ENCODE results near the gene RHOG.

DNA sequence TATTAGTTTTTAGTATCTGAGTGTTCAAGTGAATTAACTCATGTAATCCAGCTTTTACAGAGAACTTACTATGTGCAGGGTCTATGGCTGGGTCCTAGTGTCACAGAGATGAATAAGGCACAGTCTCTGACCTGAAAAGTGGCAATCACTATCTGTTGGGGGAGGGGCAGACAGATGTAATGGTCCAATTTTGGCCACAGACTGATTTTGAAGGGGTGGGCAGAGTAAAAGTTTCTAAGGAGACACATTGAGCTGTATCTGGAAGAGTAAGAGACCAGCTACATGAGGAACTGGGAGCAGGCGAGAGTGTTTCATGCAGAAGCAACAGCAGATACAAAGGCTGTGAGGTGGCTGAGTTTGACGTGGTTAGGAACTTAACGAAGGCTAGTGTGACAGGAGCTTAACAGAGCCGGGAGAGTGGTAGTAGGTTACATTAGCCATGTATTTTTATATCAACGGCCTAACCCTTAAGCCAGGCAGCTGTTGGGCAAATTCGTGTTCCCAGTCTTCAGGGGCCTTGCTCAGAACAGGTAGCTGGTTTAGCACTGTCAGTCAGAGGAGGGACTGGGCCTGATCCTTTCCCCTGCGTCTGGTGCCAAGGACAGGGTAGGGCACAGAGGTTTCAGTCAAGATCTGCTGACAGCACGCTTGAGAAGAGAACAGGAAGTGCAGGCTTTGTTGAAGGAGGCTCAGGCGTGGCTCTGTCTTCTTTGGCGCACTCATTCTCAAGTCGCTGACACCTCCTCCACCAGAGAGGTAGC is 13.3 kb upstream of the RHOG start:
- TF ChIP-seq, protein P1, sequence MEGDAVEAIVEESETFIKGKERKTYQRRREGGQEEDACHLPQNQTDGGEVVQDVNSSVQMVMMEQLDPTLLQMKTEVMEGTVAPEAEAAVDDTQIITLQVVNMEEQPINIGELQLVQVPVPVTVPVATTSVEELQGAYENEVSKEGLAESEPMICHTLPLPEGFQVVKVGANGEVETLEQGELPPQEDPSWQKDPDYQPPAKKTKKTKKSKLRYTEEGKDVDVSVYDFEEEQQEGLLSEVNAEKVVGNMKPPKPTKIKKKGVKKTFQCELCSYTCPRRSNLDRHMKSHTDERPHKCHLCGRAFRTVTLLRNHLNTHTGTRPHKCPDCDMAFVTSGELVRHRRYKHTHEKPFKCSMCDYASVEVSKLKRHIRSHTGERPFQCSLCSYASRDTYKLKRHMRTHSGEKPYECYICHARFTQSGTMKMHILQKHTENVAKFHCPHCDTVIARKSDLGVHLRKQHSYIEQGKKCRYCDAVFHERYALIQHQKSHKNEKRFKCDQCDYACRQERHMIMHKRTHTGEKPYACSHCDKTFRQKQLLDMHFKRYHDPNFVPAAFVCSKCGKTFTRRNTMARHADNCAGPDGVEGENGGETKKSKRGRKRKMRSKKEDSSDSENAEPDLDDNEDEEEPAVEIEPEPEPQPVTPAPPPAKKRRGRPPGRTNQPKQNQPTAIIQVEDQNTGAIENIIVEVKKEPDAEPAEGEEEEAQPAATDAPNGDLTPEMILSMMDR (IDR thresholded peaks at IDR 0.05), result no peak
- no peak for TF ChIP-seq POLR2A (IDR thresholded peaks at IDR 0.05)
- no peak for TF ChIP-seq EP300 (IDR thresholded peaks at IDR 0.05; ENCODE audit: low read depth)
- peak in 1 of 3 donors; percentile 48 for TF ChIP-seq POLR2AphosphoS5 (IDR thresholded peaks at IDR 0.05)

All from transverse colon (tissue), 4 donors.